Mesodermal cell (in vitro differentiated cells): Measurements from ENCODE around the gene EDC3.

Experiments
- H3K27ac ChIP-seq: 2 replicates; pipeline ENCODE4 v1.7.0; 2013; ENCODE audit warnings: mild to moderate bottlenecking, low read depth, low read length, moderate library complexity; ENCODE audit not compliant: severe bottlenecking
- H3K36me3 ChIP-seq: 2 replicates; pipeline ENCODE4 v1.7.1; 2013; ENCODE audit warnings: mild to moderate bottlenecking, low read length, moderate library complexity; ENCODE audit not compliant: control insufficient read depth, insufficient read depth
- H3K4me1 ChIP-seq: one replicate; pipeline ENCODE4 v1.7.1; 2013; ENCODE audit warnings: mild to moderate bottlenecking, low read length; ENCODE audit not compliant: insufficient read depth, control insufficient read depth, poor library complexity, severe bottlenecking
- H3K4me3 ChIP-seq: 2 replicates; pipeline ENCODE4 v1.7.0; 2013; ENCODE audit warnings: low read length, control low read depth, mild to moderate bottlenecking; ENCODE audit not compliant: insufficient read depth, poor library complexity, severe bottlenecking; ENCODE audit errors: extremely low read depth
- H3K9me3 ChIP-seq: 2 replicates; pipeline ENCODE4 v1.7.1; 2013; ENCODE audit warnings: mild to moderate bottlenecking, low read length, moderate library complexity; ENCODE audit not compliant: control insufficient read depth
- WGBS, 2 experiments: methylation state at CpG; one replicate each; pipeline ENCODE4 v1.1.5; 2013; ENCODE audit warnings: missing lambda C conversion rate in 2 of 2; ENCODE audit not compliant: insufficient coverage in 2 of 2; 5-methylcytosine and 5-hydroxymethylcytosine counted together

EDC3 gene

GRCh38 chr15:74616366-74616939 is 79.4 kb downstream of the EDC3 start:
- Histone ChIP-seq H3K27ac (peak overlapping the region; percentile 95), H3K36me3 (peaks cover 39% of the 10 kb centered on the region), H3K4me3 (peak overlapping the region; percentile 100), H3K9me3 (no peaks in the 10 kb centered on the region), H3K4me1 (peaks cover 24% of the 10 kb centered on the region)
- 19 to 20% methylated on average over 10 to 14 of the region's 18 CpGs for WGBS, 2 experiments

- peaks cover 32% of the 10 kb centered on the region for H3K36me3 ChIP-seq
- H3K27ac ChIP-seq: peak within 1 kb of the TSS; percentile 95
- 0 to 1% methylated on average over 45 to 58 of the region's 91 CpGs for WGBS, 2 experiments
- H3K4me1 ChIP-seq: peaks cover 24% of the 10 kb centered on the region
- H3K4me3 ChIP-seq: peak within 1 kb of the TSS; percentile 100
- no peaks in the 10 kb centered on the region for H3K9me3 ChIP-seq
Observed at GRCh38 chr15:74615508-74616365, 80.1 kb downstream of the EDC3 start, which contains the start of gene CLK3. Gene CLK3, plus strand, starts transcription at chr15:74615836. Its CDS starts 3,361 bp downstream, at chr15:74619197.

GRCh38 chr15:74614744-74615507 is 80.9 kb downstream of the EDC3 start:
- WGBS, 2 experiments: 1% methylated on average over 54 to 66 of the region's 76 CpGs
- no peaks in the 10 kb centered on the region for H3K9me3 ChIP-seq
- peak overlapping the region; percentile 100 for H3K4me3 ChIP-seq
- peak overlapping the region; percentile 95 for H3K27ac ChIP-seq
- H3K4me1 ChIP-seq: peaks cover 31% of the 10 kb centered on the region
- H3K36me3 ChIP-seq: peaks cover 24% of the 10 kb centered on the region

GRCh38 chr15:74613953-74614743 is 81.7 kb downstream of the EDC3 start:
- Histone ChIP-seq H3K9me3 (no peaks in the 10 kb centered on the region), H3K36me3 (peaks cover 16% of the 10 kb centered on the region), H3K4me3 (peak overlapping the region; percentile 100), H3K4me1 (peaks cover 32% of the 10 kb centered on the region), H3K27ac (peak overlapping the region; percentile 18)
- WGBS, 2 experiments: 41 to 69% methylated on average over 24 of the region's 38 CpGs

GRCh38 chr15:74613089-74613952 is 82.5 kb downstream of the EDC3 start:
- 89 to 100% methylated on average over 1 to 4 of the region's 6 CpGs for WGBS, 2 experiments
- H3K4me3 ChIP-seq: no peak overlapping the region
- H3K9me3 ChIP-seq: no peaks in the 10 kb centered on the region
- no peak overlapping the region for H3K27ac ChIP-seq
- peaks cover 30% of the 10 kb centered on the region for H3K4me1 ChIP-seq
- peaks cover 11% of the 10 kb centered on the region for H3K36me3 ChIP-seq

- H3K4me3 ChIP-seq: no peak overlapping the region
- peaks cover 5% of the 10 kb centered on the region for H3K36me3 ChIP-seq
- peaks cover 26% of the 10 kb centered on the region for H3K4me1 ChIP-seq
- WGBS, 2 experiments: 77 to 90% methylated on average over 2 of the region's 2 CpGs
- H3K27ac ChIP-seq: no peak overlapping the region
- no peaks in the 10 kb centered on the region for H3K9me3 ChIP-seq
Observed at GRCh38 chr15:74612677-74613076, 83.1 kb downstream of the EDC3 start.

- H3K27ac ChIP-seq: no peak overlapping the region
- 87 to 98% methylated on average over 3 to 4 of the region's 6 CpGs for WGBS, 2 experiments
- no peaks in the 10 kb centered on the region for H3K9me3 ChIP-seq
- H3K4me3 ChIP-seq: no peak overlapping the region
- no peaks in the 10 kb centered on the region for H3K36me3 ChIP-seq
- peaks cover 17% of the 10 kb centered on the region for H3K4me1 ChIP-seq
Observed at GRCh38 chr15:74611834-74612233, 84.0 kb downstream of the EDC3 start.

- H3K4me1 ChIP-seq: peaks cover 12% of the 10 kb centered on the region
- no peak overlapping the region for H3K27ac ChIP-seq
- H3K9me3 ChIP-seq: no peaks in the 10 kb centered on the region
- H3K4me3 ChIP-seq: no peak overlapping the region
- H3K36me3 ChIP-seq: no peaks in the 10 kb centered on the region
- 92 to 95% methylated on average over 9 to 11 of the region's 11 CpGs for WGBS, 2 experiments
Observed at GRCh38 chr15:74611341-74611740, 84.5 kb downstream of the EDC3 start.

- WGBS, 2 experiments: 79% methylated on average over 7 of the region's 7 CpGs
- H3K36me3 ChIP-seq: no peaks in the 10 kb centered on the region
- no peak overlapping the region for H3K4me3 ChIP-seq
- H3K4me1 ChIP-seq: peaks cover 12% of the 10 kb centered on the region
- no peaks in the 10 kb centered on the region for H3K9me3 ChIP-seq
- no peak overlapping the region for H3K27ac ChIP-seq
Observed at GRCh38 chr15:74610302-74610951, 85.4 kb downstream of the EDC3 start.
